CD4-positive, alpha-beta T cell treated with Interleukin-4 for 1 hour (primary cell): ENCODE measurements around the gene FRMD5.
A peak's percentile ranks its signal among the peaks of the same experiment; 100 is the strongest.
"Not testable (repeated sequence)": the region's sequence is repeated elsewhere in the genome, so short reads cannot be mapped to it uniquely, and the experiment has no call there.

Experiments
- DNase-seq, 2 donors: peaks; one replicate each; pipeline ENCODE4 v3.0.0-alpha.2; 2020 to 2022

Gene FRMD5

GRCh38 chr15:44195151-44195740, at the start of gene FRMD5:
TSS of gene FRMD5 (minus strand) at chr15:44195271.
- peak; percentile 89 to 92 for DNase-seq

GRCh38 chr15:44243829-44244228, 48.8 kb upstream of the FRMD5 start:
- no peak for DNase-seq

- no peak for DNase-seq
Observed at GRCh38 chr15:44243141-44243540, 48.1 kb upstream of the FRMD5 start.

GRCh38 chr15:44231842-44232241, 36.8 kb upstream of the FRMD5 start:
- no peak for DNase-seq

GRCh38 chr15:44229301-44229700, 34.2 kb upstream of the FRMD5 start:
- not testable (repeated sequence) for DNase-seq

GRCh38 chr15:44227584-44227983, 32.5 kb upstream of the FRMD5 start:
- DNase-seq: no peak

- DNase-seq: not testable (repeated sequence)
Observed at GRCh38 chr15:44227001-44227400, 31.9 kb upstream of the FRMD5 start.

- no peak for DNase-seq
Observed at GRCh38 chr15:44222478-44222877, 27.4 kb upstream of the FRMD5 start.

GRCh38 chr15:44219073-44219472, 24.0 kb upstream of the FRMD5 start:
- no peak for DNase-seq

GRCh38 chr15:44216958-44217357, 21.9 kb upstream of the FRMD5 start:
- DNase-seq: no peak

- no peak for DNase-seq
Observed at GRCh38 chr15:44215594-44215993, 20.5 kb upstream of the FRMD5 start.

GRCh38 chr15:44208956-44209355, 13.9 kb upstream of the FRMD5 start:
- no peak for DNase-seq

GRCh38 chr15:44207643-44208042, 12.6 kb upstream of the FRMD5 start:
- no peak for DNase-seq

GRCh38 chr15:44199393-44199792, 4.3 kb upstream of the FRMD5 start:
- no peak for DNase-seq

- DNase-seq: peak; percentile 15 to 29
Observed at GRCh38 chr15:44194323-44195150, 534 bp downstream of the FRMD5 start.

GRCh38 chr15:44193651-44194322, 1.3 kb downstream of the FRMD5 start:
- DNase-seq: no peak

- no peak for DNase-seq
Observed at GRCh38 chr15:44188795-44189194, 6.3 kb downstream of the FRMD5 start.

GRCh38 chr15:44186705-44187104, 8.4 kb downstream of the FRMD5 start:
- no peak for DNase-seq

- DNase-seq: no peak
Observed at GRCh38 chr15:44183363-44183762, 11.7 kb downstream of the FRMD5 start.

GRCh38 chr15:44181410-44181809, 13.7 kb downstream of the FRMD5 start:
- DNase-seq: no peak

GRCh38 chr15:44177139-44177538, 17.9 kb downstream of the FRMD5 start:
- no peak for DNase-seq

GRCh38 chr15:44173813-44174212, 21.3 kb downstream of the FRMD5 start:
- DNase-seq: no peak

GRCh38 chr15:44163370-44163769, 31.7 kb downstream of the FRMD5 start:
- DNase-seq: no peak

GRCh38 chr15:44160796-44161195, 34.3 kb downstream of the FRMD5 start:
- no peak for DNase-seq
